ENCODE results near the gene PTGER4.
"Not testable (repeated sequence)": the region's sequence is repeated elsewhere in the genome, so short reads cannot be mapped to it uniquely, and the experiment has no call there.

The PTGER4 gene

DNA sequence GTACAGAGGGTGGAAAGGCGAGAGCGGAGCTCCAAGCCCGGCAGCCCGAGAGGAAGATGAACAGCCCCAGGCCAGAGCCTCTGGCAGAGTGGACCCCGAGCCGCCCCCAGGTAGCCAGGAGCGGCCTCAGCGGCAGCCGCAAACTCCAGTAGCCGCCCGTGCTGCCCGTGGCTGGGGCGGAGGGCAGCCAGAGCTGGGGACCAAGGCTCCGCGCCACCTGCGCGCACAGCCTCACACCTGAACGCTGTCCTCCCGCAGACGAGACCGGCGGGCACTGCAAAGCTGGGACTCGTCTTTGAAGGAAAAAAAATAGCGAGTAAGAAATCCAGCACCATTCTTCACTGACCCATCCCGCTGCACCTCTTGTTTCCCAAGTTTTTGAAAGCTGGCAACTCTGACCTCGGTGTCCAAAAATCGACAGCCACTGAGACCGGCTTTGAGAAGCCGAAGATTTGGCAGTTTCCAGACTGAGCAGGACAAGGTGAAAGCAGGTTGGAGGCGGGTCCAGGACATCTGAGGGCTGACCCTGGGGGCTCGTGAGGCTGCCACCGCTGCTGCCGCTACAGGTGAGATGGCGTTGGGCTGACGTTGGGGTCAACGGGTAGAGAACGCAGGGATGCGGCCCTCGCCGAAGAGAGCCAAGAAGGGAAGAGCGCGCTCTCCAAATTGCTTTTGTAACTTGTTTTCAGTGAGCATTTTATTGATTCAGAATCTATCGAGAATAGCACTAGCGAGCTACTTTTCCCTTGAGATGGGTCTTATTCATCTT, at the start of gene PTGER4:
TSS of gene PTGER4 (plus strand) at position 3 of the 769 bp plus-strand sequence. CDS start 1,079 bp downstream, outside the sequence.
- DNase-seq (ENCODE audit: insufficient read length, low spot score) (no peak), FAIRE-seq (no peak)
- TF ChIP-seq POLR2A (IDR thresholded peaks at IDR 0.05; ENCODE audit: low read depth, low read length), result peak; percentile 61

- no peak for TF ChIP-seq POLR2A (IDR thresholded peaks at IDR 0.05; ENCODE audit: low read depth, low read length)
- DNase-seq (ENCODE audit: insufficient read length, low spot score), result no peak
- no peak for FAIRE-seq
Measured at GRCh38 chr5:40630126-40630525, 49.6 kb upstream of the PTGER4 start.

DNA sequence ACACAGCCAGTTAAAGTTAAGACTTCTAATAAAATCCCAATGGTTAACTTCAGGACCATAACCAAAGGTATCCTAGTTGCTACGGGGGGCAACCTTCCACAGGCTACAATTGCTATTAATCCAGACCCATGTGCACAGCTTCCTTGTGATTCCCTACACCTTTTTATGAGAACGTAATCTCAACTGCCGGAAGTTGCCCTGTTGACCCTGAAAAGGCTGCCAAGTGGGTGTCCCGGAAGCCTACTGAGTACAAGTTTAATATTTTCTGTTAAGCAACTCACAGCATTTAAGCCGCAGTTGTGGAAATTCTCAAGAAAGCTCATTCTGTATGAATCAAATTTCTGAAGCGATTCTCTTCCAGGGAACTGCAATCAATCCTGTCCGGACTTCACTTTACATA, 48.5 kb upstream of the PTGER4 start:
- DNase-seq (ENCODE audit: insufficient read length, low spot score) (no peak), FAIRE-seq (no peak)
- TF ChIP-seq POLR2A (IDR thresholded peaks at IDR 0.05; ENCODE audit: low read depth, low read length), result no peak

- no peak for TF ChIP-seq POLR2A (IDR thresholded peaks at IDR 0.05; ENCODE audit: low read depth, low read length)
- FAIRE-seq (no peak), DNase-seq (ENCODE audit: insufficient read length, low spot score) (no peak)
Measured at GRCh38 chr5:40634154-40634553, 45.6 kb upstream of the PTGER4 start.

- FAIRE-seq, result no peak
- DNase-seq (ENCODE audit: insufficient read length, low spot score), result no peak
- no peak for TF ChIP-seq POLR2A (IDR thresholded peaks at IDR 0.05; ENCODE audit: low read depth, low read length)
Measured at GRCh38 chr5:40634593-40634992, 45.1 kb upstream of the PTGER4 start.

DNA sequence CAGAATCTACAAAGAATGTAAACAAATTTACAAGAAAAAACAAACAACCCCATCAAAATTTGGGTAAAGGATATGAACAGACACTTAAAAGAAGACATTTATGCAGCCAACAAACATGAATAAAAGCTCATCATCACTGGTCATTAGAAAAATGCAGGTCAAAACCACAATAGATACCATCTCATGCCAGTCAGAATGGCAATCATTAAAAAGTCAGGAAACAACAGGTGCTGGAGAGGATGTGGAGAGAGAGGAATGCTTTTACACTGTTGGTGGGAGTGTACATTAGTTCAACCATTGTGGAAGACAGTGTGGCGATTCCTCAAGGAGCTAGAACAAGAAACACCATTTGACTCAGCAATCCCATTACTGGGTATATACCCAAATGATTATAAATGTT, 40.2 kb upstream of the PTGER4 start:
- FAIRE-seq, result not testable (repeated sequence)

GRCh38 chr5:40646266-40646665, 33.4 kb upstream of the PTGER4 start:
- no peak for TF ChIP-seq POLR2A (IDR thresholded peaks at IDR 0.05; ENCODE audit: low read depth, low read length)
- FAIRE-seq (no peak), DNase-seq (ENCODE audit: insufficient read length, low spot score) (no peak)

More for the DNA sequence above, 40.2 kb upstream of the PTGER4 start:
- DNase-seq (ENCODE audit: insufficient read length, low spot score), result not testable (repeated sequence)

- FAIRE-seq (no peak), DNase-seq (ENCODE audit: insufficient read length, low spot score) (no peak)
- no peak for TF ChIP-seq POLR2A (IDR thresholded peaks at IDR 0.05; ENCODE audit: low read depth, low read length)
Measured at GRCh38 chr5:40648150-40648549, 31.6 kb upstream of the PTGER4 start.

- no peak for TF ChIP-seq POLR2A (IDR thresholded peaks at IDR 0.05; ENCODE audit: low read depth, low read length)
- no peak for FAIRE-seq
- DNase-seq (ENCODE audit: insufficient read length, low spot score), result no peak
Measured at GRCh38 chr5:40649463-40650030, 30.2 kb upstream of the PTGER4 start.

DNA sequence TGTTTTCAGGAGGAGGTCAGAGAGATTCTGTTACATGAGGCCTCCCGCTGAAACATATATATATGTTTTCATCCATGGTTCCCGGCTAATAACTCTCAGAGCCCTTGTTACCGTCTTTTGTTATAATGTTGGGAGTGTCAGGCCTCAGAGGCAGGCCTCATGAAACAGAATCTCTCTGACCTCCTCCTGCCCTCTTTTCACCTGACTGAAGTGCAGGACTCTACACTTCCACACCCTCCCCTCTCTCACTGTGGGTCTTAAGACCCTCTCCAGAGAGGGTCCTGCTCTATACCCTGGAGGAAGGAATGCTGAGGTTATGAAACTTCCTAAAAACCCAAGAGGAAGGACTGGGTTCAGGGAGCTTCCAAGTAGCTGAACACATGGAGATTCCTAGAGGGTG, 28.5 kb upstream of the PTGER4 start:
- DNase-seq (ENCODE audit: insufficient read length, low spot score), result no peak
- no peak for FAIRE-seq
- no peak for TF ChIP-seq POLR2A (IDR thresholded peaks at IDR 0.05; ENCODE audit: low read depth, low read length)

DNA sequence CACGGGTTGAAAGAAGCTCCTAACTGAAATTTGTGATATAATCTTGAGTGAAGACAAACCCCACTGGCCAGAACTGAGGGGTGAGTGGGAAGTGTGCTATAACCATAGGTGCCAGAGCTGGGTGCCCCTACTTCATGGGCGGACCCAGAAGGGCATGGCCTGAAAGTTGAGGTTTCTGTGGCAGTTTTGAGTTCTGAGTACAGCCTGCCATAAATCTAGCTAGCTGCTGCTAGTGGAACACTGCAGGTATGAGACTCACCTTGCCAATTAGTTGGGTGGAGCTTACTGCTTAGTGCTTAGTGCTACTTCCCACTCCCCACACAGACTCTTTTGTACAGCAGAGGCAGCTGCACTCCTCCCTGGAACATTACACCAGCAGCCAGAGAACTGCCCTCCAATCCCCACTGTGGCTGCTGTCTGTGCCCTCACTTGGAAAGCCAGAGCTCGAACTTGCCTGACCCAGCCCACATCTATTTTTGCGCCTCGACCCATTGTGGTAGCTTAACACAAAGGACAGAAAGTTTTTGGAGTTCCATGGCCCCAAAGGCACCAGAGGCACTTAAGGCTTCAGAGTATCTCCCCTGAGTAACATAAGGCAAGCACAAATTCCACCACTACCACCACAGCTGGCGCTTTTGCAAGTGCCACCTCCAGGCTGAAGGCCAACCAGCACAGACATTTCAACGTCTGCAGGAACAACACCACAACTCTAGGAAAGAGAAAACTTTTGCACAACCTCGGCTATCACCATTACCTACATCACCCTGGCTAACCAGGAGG, 27.1 kb upstream of the PTGER4 start:
- no peak for FAIRE-seq
- DNase-seq (ENCODE audit: insufficient read length, low spot score), result no peak
- no peak for TF ChIP-seq POLR2A (IDR thresholded peaks at IDR 0.05; ENCODE audit: low read depth, low read length)

DNA sequence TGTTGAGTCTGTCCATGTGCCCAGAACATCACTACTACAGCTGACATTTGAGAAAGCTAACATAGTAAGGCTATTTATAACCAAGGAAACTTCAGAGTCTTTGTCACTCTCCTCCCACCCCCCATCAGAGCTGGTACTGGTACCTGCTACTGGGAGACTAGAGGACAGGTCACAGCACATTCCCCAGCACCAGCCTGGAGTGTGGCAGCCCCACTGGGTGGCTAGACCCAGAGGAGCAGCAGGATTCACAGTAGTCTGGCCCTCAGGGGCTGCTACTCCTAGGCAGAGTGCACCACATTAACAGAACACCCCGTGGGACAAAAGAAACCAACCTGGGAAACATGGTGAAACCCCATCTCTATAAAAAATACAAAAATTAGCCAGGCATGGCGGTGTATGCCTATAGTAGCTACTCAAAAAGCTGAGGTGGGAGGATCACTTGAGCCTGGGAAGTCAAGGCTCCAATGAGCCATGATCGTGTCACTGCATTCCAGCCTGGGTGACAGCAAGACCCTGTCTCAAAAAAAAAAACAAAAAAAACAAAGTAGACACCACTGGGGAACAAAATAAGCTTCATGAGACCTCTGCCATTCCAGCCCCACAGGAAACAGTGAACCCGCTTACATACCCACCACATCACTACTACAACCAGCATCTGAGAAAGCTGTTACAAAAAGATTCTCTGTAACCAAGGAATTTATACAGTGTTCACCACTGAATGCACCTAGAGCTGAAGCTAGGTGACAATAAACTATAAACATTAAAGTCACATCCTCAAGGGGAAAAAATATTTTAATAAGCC, 26.3 kb upstream of the PTGER4 start:
- FAIRE-seq, result no peak
- no peak for TF ChIP-seq POLR2A (IDR thresholded peaks at IDR 0.05; ENCODE audit: low read depth, low read length)
- DNase-seq (ENCODE audit: insufficient read length, low spot score), result no peak

- no peak for TF ChIP-seq POLR2A (IDR thresholded peaks at IDR 0.05; ENCODE audit: low read depth, low read length)
- FAIRE-seq, result no peak
- DNase-seq (ENCODE audit: insufficient read length, low spot score), result no peak
Measured at GRCh38 chr5:40654377-40654991, 25.2 kb upstream of the PTGER4 start.

Measured in H54 (cell line).